HepG2 (cell line): Measurements from ENCODE around the gene DND1. TPM values are rescaled to one million over a fixed set of nuclear protein-coding genes. Genes with fewer than 3 reads are reported as not detected.

ENCODE experiments used
- AHR ChIP-seq: IDR thresholded peaks from 2 replicates; pipeline ENCODE4 v1.6.1; 2018; ENCODE audit warnings: missing genetic modification reagents, missing compliant biosample characterization
- BORCS8-MEF2B ChIP-seq: sonication (generic); formaldehyde crosslinking; IDR thresholded peaks from 2 replicates; pipeline ENCODE4 v1.8.0; 2022; ENCODE audit warnings: mild to moderate bottlenecking, missing genetic modification reagents
- CBX5 ChIP-seq: sonication (generic); formaldehyde crosslinking; IDR thresholded peaks from 2 replicates; pipeline ENCODE4 v1.4.0; 2020; ENCODE audit warnings: missing genetic modification reagents, borderline replicate concordance
- CENPT ChIP-seq: sonication (generic); formaldehyde crosslinking; IDR thresholded peaks from 2 replicates; pipeline ENCODE4 v1.8.0; 2022; ENCODE audit warnings: low read depth, mild to moderate bottlenecking, moderate library complexity, missing genetic modification reagents
- CREB1 ChIP-seq, 2 experiments: fragments of 450-650 bp in 1 of 2; IDR thresholded peaks; 2 replicates each; pipeline ENCODE4 v1.6.1; 2016 to 2017; ENCODE audit warnings: control low read depth in 1 of 2, mild to moderate bottlenecking in 1 of 2, missing compliant biosample characterization in 1 of 2, missing genetic modification characterization in 1 of 2
- DNMT1 ChIP-seq: sonication (generic); formaldehyde crosslinking; IDR thresholded peaks from 2 replicates; pipeline ENCODE4 v1.5.1; 2020; ENCODE audit warnings: mild to moderate bottlenecking, missing genetic modification reagents
- IKZF4 ChIP-seq: sonication (generic); formaldehyde crosslinking; IDR thresholded peaks from 2 replicates; pipeline ENCODE4 v1.5.1; 2020; ENCODE audit warnings: borderline replicate concordance, mild to moderate bottlenecking, low read depth, missing genetic modification reagents; ENCODE audit errors: not compliant biosample characterization
- KMT2B ChIP-seq: IDR thresholded peaks from 2 replicates; pipeline ENCODE4 v1.6.1; 2016; ENCODE audit warnings: missing genetic modification reagents, missing compliant biosample characterization
- MBD4 ChIP-seq: IDR thresholded peaks from 2 replicates; pipeline ENCODE4 v1.6.1; 2012; ENCODE audit warnings: low read length, inconsistent platforms, borderline replicate concordance
- MED8 ChIP-seq: sonication (generic); formaldehyde crosslinking; IDR thresholded peaks from 2 replicates; pipeline ENCODE4 v1.8.1; 2023; ENCODE audit warnings: mild to moderate bottlenecking, missing genetic modification reagents; ENCODE audit not compliant: insufficient replicate concordance
- PCBP1 ChIP-seq: fragments of 200-400 bp; formaldehyde crosslinking; IDR thresholded peaks from 2 replicates; pipeline ENCODE4 v1.6.1; 2017; ENCODE audit warnings: mild to moderate bottlenecking, low read depth, low read length, borderline replicate concordance
- PITX1 ChIP-seq: sonication (generic); formaldehyde crosslinking; IDR thresholded peaks from 2 replicates; pipeline ENCODE4 v1.5.1; 2020; ENCODE audit warnings: mild to moderate bottlenecking, missing genetic modification reagents
- SOX6 ChIP-seq, 2 experiments: fragments of 450-650 bp in 1 of 2; sonication (generic) in 1 of 2; formaldehyde crosslinking in 1 of 2; IDR thresholded peaks; 2 replicates each; pipeline versions ENCODE4 v1.4.0 to v1.6.1; 2017 to 2020; ENCODE audit warnings: antibody characterized with exemption in 1 of 2, mild to moderate bottlenecking in 1 of 2, missing genetic modification reagents in 1 of 2
- TFAP4 ChIP-seq: sonication (generic); IDR thresholded peaks from 2 replicates; pipeline ENCODE4 v1.6.1; 2016; ENCODE audit warnings: low read depth, borderline replicate concordance
- THAP11 ChIP-seq: IDR thresholded peaks from 2 replicates; pipeline ENCODE4 v1.6.1; 2016; ENCODE audit warnings: missing biosample characterization, missing genetic modification reagents
- ZFP90 ChIP-seq: sonication (generic); formaldehyde crosslinking; IDR thresholded peaks from 2 replicates; pipeline ENCODE4 v1.8.0; 2022; ENCODE audit warnings: missing genetic modification reagents, mild to moderate bottlenecking, inconsistent platforms, borderline replicate concordance
- ZFY ChIP-seq: sonication (generic); formaldehyde crosslinking; IDR thresholded peaks from 2 replicates; pipeline ENCODE4 v1.4.0; 2020; ENCODE audit warnings: missing genetic modification reagents
- ZNF263 ChIP-seq: sonication (generic); formaldehyde crosslinking; IDR thresholded peaks from 2 replicates; pipeline ENCODE4 v1.4.0; 2020; ENCODE audit warnings: missing genetic modification reagents
- ZNF292 ChIP-seq: sonication (generic); formaldehyde crosslinking; IDR thresholded peaks from 2 replicates; pipeline ENCODE4 v1.8.1; 2022; ENCODE audit warnings: mild to moderate bottlenecking, low read depth, missing genetic modification reagents, borderline replicate concordance
- ZNF432 ChIP-seq: sonication (generic); formaldehyde crosslinking; IDR thresholded peaks from 2 replicates; pipeline ENCODE4 v1.5.0; 2020; ENCODE audit warnings: missing genetic modification reagents, mild to moderate bottlenecking, borderline replicate concordance
- ZNF572 ChIP-seq: sonication (generic); formaldehyde crosslinking; IDR thresholded peaks from 2 replicates; pipeline ENCODE4 v1.5.1; 2020; ENCODE audit warnings: mild to moderate bottlenecking, missing genetic modification reagents
- ZNF597 ChIP-seq: sonication (generic); formaldehyde crosslinking; IDR thresholded peaks from 2 replicates; pipeline ENCODE4 v1.5.0; 2020; ENCODE audit warnings: missing genetic modification reagents
- ZNF790 ChIP-seq: sonication (generic); formaldehyde crosslinking; IDR thresholded peaks from 2 replicates; pipeline ENCODE4 v1.8.0; 2022; ENCODE audit warnings: missing genetic modification reagents, mild to moderate bottlenecking, borderline replicate concordance
- polyA plus RNA-seq, 8 experiments: library from polyadenylated mRNA; depleted of rRNA in 3 of 8; stranded (reverse) in 7 of 8; unstranded in 1 of 8; fragments of >200 nt; fragmentation: Illumina TruSeq in 4 of 8; extraction: Trizol in 4 of 8; gene quantifications; 2 replicates each; pipeline versions ENCODE4 v1.2.1 to v1.2.3, GENCODE V29; 2011 to 2016; ENCODE audit warnings: low read depth in 4 of 8, missing spikeins in 1 of 8, mixed read lengths in 1 of 8; ENCODE audit not compliant: insufficient read depth in 1 of 8
- total RNA-seq, 5 experiments: library from RNA; depleted of rRNA; stranded (reverse); fragments of >200 nt; fragmentation: Illumina TruSeq; extraction: Trizol; gene quantifications; 2 replicates each; pipeline ENCODE4 v1.2.3, GENCODE V29; 2016; ENCODE audit warnings: low read depth in 1 of 5
- TF ChIP-seq, protein P1 (sequence below): IDR thresholded peaks from 2 replicates; pipeline ENCODE4 v1.6.1; 2016; ENCODE audit warnings: missing genetic modification reagents, missing compliant biosample characterization
- TF ChIP-seq, protein P2 (sequence below): sonication (generic); formaldehyde crosslinking; IDR thresholded peaks from 2 replicates; pipeline ENCODE4 v1.4.0; 2020; ENCODE audit warnings: missing genetic modification reagents

Gene DND1
- total and polyA plus RNA-seq, 2 of the 13 experiments (the other 11 are each of a cell fraction or from before 2014, with no cell fraction given), result 0.48 to 0.55 TPM

- no peak for TF ChIP-seq SOX6 (IDR thresholded peaks at IDR 0.05)
- TF ChIP-seq SOX6 (CRISPR knock-in tag; IDR thresholded peaks at IDR 0.05), result peak; percentile 60; the same call in 1 of the 2 replicates
- TF ChIP-seq ZNF432, result no peak
- peak; percentile 75; the same call in 1 of the 2 replicates for TF ChIP-seq ZNF790 (CRISPR knock-in tag)
- TF ChIP-seq TFAP4, result peak; percentile 34
- TF ChIP-seq CBX5 (CRISPR knock-in tag), result peak; percentile 21; the same call in 1 of the 2 replicates
- no peak for TF ChIP-seq CENPT
- TF ChIP-seq PITX1, result 0 out of 2 replicates have a peak, but pooled peaks have one; percentile 14
- peak; percentile 39; the same call in 1 of the 2 replicates for TF ChIP-seq CREB1 (IDR thresholded peaks at IDR 0.05)
- no peak; the same call in 1 of the 2 replicates for TF ChIP-seq CREB1 (CRISPR knock-in tag; IDR thresholded peaks at IDR 0.05)
- no peak for TF ChIP-seq ZNF597
- peak; percentile 89 for TF ChIP-seq THAP11 (CRISPR knock-in tag)
- TF ChIP-seq, protein P1, sequence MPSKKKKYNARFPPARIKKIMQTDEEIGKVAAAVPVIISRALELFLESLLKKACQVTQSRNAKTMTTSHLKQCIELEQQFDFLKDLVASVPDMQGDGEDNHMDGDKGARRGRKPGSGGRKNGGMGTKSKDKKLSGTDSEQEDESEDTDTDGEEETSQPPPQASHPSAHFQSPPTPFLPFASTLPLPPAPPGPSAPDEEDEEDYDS (CRISPR knock-in tag), result peak; percentile 85
- TF ChIP-seq BORCS8-MEF2B (CRISPR knock-in tag), result peak; percentile 76
- TF ChIP-seq MED8 (CRISPR knock-in tag), result peak; percentile 55
- TF ChIP-seq IKZF4, result no peak
- TF ChIP-seq ZNF292 (CRISPR knock-in tag), result peak; percentile 36; the same call in 1 of the 2 replicates
- TF ChIP-seq ZNF572 (CRISPR knock-in tag), result 0 out of 2 replicates have a peak, but pooled peaks have one; percentile 58
- TF ChIP-seq AHR (CRISPR knock-in tag), result 0 out of 2 replicates have a peak, but pooled peaks have one; percentile 72
- no peak; the same call in 1 of the 2 replicates for TF ChIP-seq ZFP90
- no peak for TF ChIP-seq MBD4
- TF ChIP-seq ZFY (CRISPR knock-in tag), result peak; percentile 84
- peak; percentile 93 for TF ChIP-seq KMT2B (CRISPR knock-in tag)
- TF ChIP-seq PCBP1, result 0 out of 2 replicates have a peak, but pooled peaks have one; percentile 32
- TF ChIP-seq, protein P2, sequence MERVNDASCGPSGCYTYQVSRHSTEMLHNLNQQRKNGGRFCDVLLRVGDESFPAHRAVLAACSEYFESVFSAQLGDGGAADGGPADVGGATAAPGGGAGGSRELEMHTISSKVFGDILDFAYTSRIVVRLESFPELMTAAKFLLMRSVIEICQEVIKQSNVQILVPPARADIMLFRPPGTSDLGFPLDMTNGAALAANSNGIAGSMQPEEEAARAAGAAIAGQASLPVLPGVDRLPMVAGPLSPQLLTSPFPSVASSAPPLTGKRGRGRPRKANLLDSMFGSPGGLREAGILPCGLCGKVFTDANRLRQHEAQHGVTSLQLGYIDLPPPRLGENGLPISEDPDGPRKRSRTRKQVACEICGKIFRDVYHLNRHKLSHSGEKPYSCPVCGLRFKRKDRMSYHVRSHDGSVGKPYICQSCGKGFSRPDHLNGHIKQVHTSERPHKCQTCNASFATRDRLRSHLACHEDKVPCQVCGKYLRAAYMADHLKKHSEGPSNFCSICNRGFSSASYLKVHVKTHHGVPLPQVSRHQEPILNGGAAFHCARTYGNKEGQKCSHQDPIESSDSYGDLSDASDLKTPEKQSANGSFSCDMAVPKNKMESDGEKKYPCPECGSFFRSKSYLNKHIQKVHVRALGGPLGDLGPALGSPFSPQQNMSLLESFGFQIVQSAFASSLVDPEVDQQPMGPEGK, result peak; percentile 47; the same call in 1 of the 2 replicates
- no peak for TF ChIP-seq DNMT1 (CRISPR knock-in tag)
- TF ChIP-seq ZNF263 (CRISPR knock-in tag), result peak; percentile 38
Measured at GRCh38 chr5:140664359-140665119, 8.8 kb downstream of the DND1 start, which contains the start of gene WDR55 (continued).
